ENCODE measurements around the gene DR1. TPM values are rescaled to one million over a fixed set of nuclear protein-coding genes. Genes with fewer than 3 reads are reported as not detected.

DR1 gene
- total and polyA plus RNA-seq, 2 of the 8 experiments (the other 6 are each of a cell fraction or from before 2014, with no cell fraction given): 13.1 to 62.3 TPM

- no peak overlapping the region for H3K18ac ChIP-seq (ENCODE audit: extremely low read depth, low read length)
- H3K23me2 ChIP-seq (ENCODE audit: low read depth, low read length): no peaks in the 10 kb centered on the region
- DNase-seq (ENCODE audit: low read depth in 1 of 2, low spot score in 2 of 2) (no peak), FAIRE-seq (no peak)
- H2BK120ac ChIP-seq (replicated peaks; ENCODE audit: low read depth, low read length): peak overlapping the region; percentile 33
- H2BK5ac ChIP-seq (ENCODE audit: low read depth, low read length): no peak overlapping the region
- H3K36me3 ChIP-seq (ENCODE audit: control insufficient read depth in 2 of 4, insufficient read depth in 4 of 4, low read length in 3 of 4): peaks cover 0 to 21% (median 5%) of the 10 kb centered on the region in 4 experiments; a peak in 3 of 8 replicates
- H3K4me1 ChIP-seq (replicated peaks in 1 of 4; ENCODE audit: control insufficient read depth in 3 of 4, insufficient read depth in 4 of 4, low read length in 3 of 4): peaks cover 3 to 12% (median 7%) of the 10 kb centered on the region in 4 experiments; a peak in 5 of 7 replicates
- H4K5ac ChIP-seq (ENCODE audit: insufficient read length, low read depth, low read length): no peak overlapping the region
- peak overlapping the region in 1 of 4 experiments; percentile 39; a peak in 1 of 8 replicates for H3K4me3 ChIP-seq (ENCODE audit: extremely low read depth in 1 of 4, insufficient read depth in 2 of 4, low read depth in 3 of 4, low read length in 4 of 4)
- H3K4ac ChIP-seq (replicated peaks; ENCODE audit: insufficient read length, low read depth, low read length): no peak overlapping the region
- no peak overlapping the region for H2BK20ac ChIP-seq (ENCODE audit: low read length)
- no peak overlapping the region for H3K56ac ChIP-seq (replicated peaks; ENCODE audit: insufficient read length, low read depth, low read length)
- 92% methylated on average over 4 of the region's 4 CpGs; no CpG with 5 or more reads in 1 of the 2 experiments for WGBS, 2 experiments (ENCODE audit: extremely low coverage in 1 of 2, insufficient coverage in 1 of 2, insufficient read length in 1 of 2, insufficient replicate concordance in 2 of 2, low coverage in 1 of 2, low lambda C conversion rate in 2 of 2, missing lambda C conversion rate in 1 of 2)
- H3K9ac ChIP-seq (replicated peaks in 1 of 4; ENCODE audit: extremely low read depth in 1 of 4, low read depth in 3 of 4, low read length in 3 of 4): no peak overlapping the region
- H3K9me3 ChIP-seq (ENCODE audit: insufficient read depth in 2 of 2, low read depth in 1 of 2, low read length in 1 of 2): peaks cover 25 to 29% of the 10 kb centered on the region in 2 experiments
- no peak overlapping the region for H4K8ac ChIP-seq (ENCODE audit: extremely low read depth, insufficient read depth, low read length)
- no peak overlapping the region for H2BK15ac ChIP-seq (ENCODE audit: low read length)
- H2AFZ ChIP-seq (ENCODE audit: low read length): no peak overlapping the region
- H3K79me2 ChIP-seq (ENCODE audit: control insufficient read depth in 1 of 2, insufficient read depth in 2 of 2, low read length in 2 of 2): no peaks in the 10 kb centered on the region
- H2AK5ac ChIP-seq (ENCODE audit: low read depth, low read length): no peak overlapping the region
- no peak overlapping the region for H4K91ac ChIP-seq (replicated peaks; ENCODE audit: insufficient read length, low read length)
- no peak overlapping the region for H3K14ac ChIP-seq (ENCODE audit: insufficient read length)
- H3K79me1 ChIP-seq (ENCODE audit: low read depth, low read length): no peaks in the 10 kb centered on the region
- H3K27me3 ChIP-seq (replicated peaks in 1 of 4; ENCODE audit: control insufficient read depth in 3 of 4, extremely low read depth in 1 of 4, insufficient read depth in 3 of 4, low read length in 3 of 4): no peaks in the 10 kb centered on the region
- no peak overlapping the region for H3K4me2 ChIP-seq (ENCODE audit: insufficient read depth in 1 of 2, low read depth in 2 of 2, low read length in 2 of 2)
- H3K27ac ChIP-seq (ENCODE audit: low read depth, low read length): no peak overlapping the region
- no peak overlapping the region for H3K23ac ChIP-seq (ENCODE audit: insufficient read length)
- H2BK12ac ChIP-seq (ENCODE audit: low read depth, low read length): no peak overlapping the region
- CTCF ChIA-PET (ENCODE audit: partially characterized antibody): no interaction called here
- POLR2A ChIA-PET (ENCODE audit: partially characterized antibody): interaction anchor here (0.5 kb wide), 1 partner anchor 16 kb away, joined by 3 read pairs; no protein-coding TSS in a partner anchor
- no peaks in the 10 kb centered on the region for H4K20me1 ChIP-seq (replicated peaks in 1 of 2; ENCODE audit: control insufficient read depth in 1 of 2, insufficient read depth in 2 of 2, low read length in 2 of 2)
- no peak for TF ChIP-seq TAF1 (IDR thresholded peaks at IDR 0.05; ENCODE audit: low read depth, low read length)
- no peak for TF ChIP-seq KDM1A (IDR thresholded peaks at IDR 0.05; ENCODE audit: borderline replicate concordance, low read length)
- no peak for TF ChIP-seq SAP30 (IDR thresholded peaks at IDR 0.05; ENCODE audit: insufficient read depth, insufficient replicate concordance, low read length)
- no peak for TF ChIP-seq TEAD4 (IDR thresholded peaks at IDR 0.05; ENCODE audit: low read depth, low read length)
- TF ChIP-seq RAD21 (IDR thresholded peaks at IDR 0.05 in 1 of 2, conservative IDR thresholded peaks at IDR 0.05 in 1 of 2; ENCODE audit: low read depth in 2 of 2, low read length in 2 of 2): no peak
- no peak for TF ChIP-seq SP1 (IDR thresholded peaks at IDR 0.05; ENCODE audit: low read depth, low read length)
- no peak for TF ChIP-seq ZNF274 (IDR thresholded peaks at IDR 0.05; ENCODE audit: borderline replicate concordance, extremely low read depth, low read length)
- TF ChIP-seq, protein P1, sequence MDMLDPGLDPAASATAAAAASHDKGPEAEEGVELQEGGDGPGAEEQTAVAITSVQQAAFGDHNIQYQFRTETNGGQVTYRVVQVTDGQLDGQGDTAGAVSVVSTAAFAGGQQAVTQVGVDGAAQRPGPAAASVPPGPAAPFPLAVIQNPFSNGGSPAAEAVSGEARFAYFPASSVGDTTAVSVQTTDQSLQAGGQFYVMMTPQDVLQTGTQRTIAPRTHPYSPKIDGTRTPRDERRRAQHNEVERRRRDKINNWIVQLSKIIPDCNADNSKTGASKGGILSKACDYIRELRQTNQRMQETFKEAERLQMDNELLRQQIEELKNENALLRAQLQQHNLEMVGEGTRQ (IDR thresholded peaks at IDR 0.05; ENCODE audit: low read length): no peak
- no peak for TF ChIP-seq TCF12 (IDR thresholded peaks at IDR 0.05; ENCODE audit: low read depth, low read length)
- no peak for TF ChIP-seq NRF1 (IDR thresholded peaks at IDR 0.05; ENCODE audit: low read depth, low read length)
- no peak for TF ChIP-seq ATF2 (IDR thresholded peaks at IDR 0.05; ENCODE audit: low read length)
Observed at GRCh38 chr1:93408203-93408602, 62.5 kb downstream of the DR1 start.
